K562 (cell line): ENCODE measurements around the gene NXT1. TPM values are rescaled to one million over a fixed set of nuclear protein-coding genes. Genes with fewer than 3 reads are reported as not detected.
A peak's percentile ranks its signal among the peaks of the same experiment; 100 is the strongest.

ENCODE experiments used
- CAMTA2 ChIP-seq: fragments of 250-450 bp; sonication (Bioruptor Pico); conservative IDR thresholded peaks from 2 replicates; pipeline ENCODE4 v1.5.1; 2022
- CBFA2T2 ChIP-seq: fragments of 450-650 bp; conservative IDR thresholded peaks from 2 replicates; pipeline ENCODE4 v1.6.1; 2017; ENCODE audit warnings: mild to moderate bottlenecking
- CBX3 ChIP-seq, 2 experiments: IDR thresholded peaks; 1 replicate in 1 of 2; 2 replicates in 1 of 2; pipeline ENCODE4 v1.6.1; 2012; ENCODE audit warnings: inconsistent platforms in 2 of 2, low read length in 2 of 2, borderline replicate concordance in 1 of 2, control low read depth in 1 of 2
- ETV6 ChIP-seq, 3 experiments: fragments of 150-350 bp in 1 of 3; sonication (generic) in 1 of 3; formaldehyde crosslinking in 1 of 3; IDR thresholded peaks; 2 replicates each; pipeline versions ENCODE4 v1.6.1 to v1.8.0; 2014 to 2022; ENCODE audit warnings: borderline replicate concordance in 2 of 3, low read depth in 2 of 3, antibody characterized with exemption in 1 of 3, low read length in 1 of 3, mild to moderate bottlenecking in 1 of 3, missing genetic modification reagents in 1 of 3
- GATAD2B ChIP-seq: fragments of 450-650 bp; IDR thresholded peaks from 2 replicates; pipeline ENCODE4 v1.6.1; 2017; ENCODE audit warnings: mild to moderate bottlenecking, borderline replicate concordance
- MED1 ChIP-seq: sonication (generic); formaldehyde crosslinking; IDR thresholded peaks from 2 replicates; pipeline ENCODE4 v1.8.1; 2023; ENCODE audit warnings: missing genetic modification reagents, borderline replicate concordance
- MEF2A ChIP-seq: IDR thresholded peaks from 2 replicates; pipeline ENCODE4 v1.6.1; 2011; ENCODE audit warnings: low read depth, mild to moderate bottlenecking, low read length, moderate library complexity; ENCODE audit not compliant: control insufficient read depth
- RCOR1 ChIP-seq, 2 experiments: IDR thresholded peaks; 2 replicates each; pipeline ENCODE4 v1.6.1; 2012; ENCODE audit warnings: low read depth in 2 of 2, low read length in 2 of 2, borderline replicate concordance in 1 of 2, improper control_type of control experiment in 1 of 2
- SETDB1 ChIP-seq: IDR thresholded peaks from one replicate; pipeline ENCODE4 v1.6.1; 2012; ENCODE audit warnings: low read length, control low read depth, inconsistent platforms
- SOX6 ChIP-seq: fragments of 450-650 bp; IDR thresholded peaks from 2 replicates; pipeline ENCODE4 v1.6.1; 2014; ENCODE audit warnings: mild to moderate bottlenecking
- SRSF3 ChIP-seq: fragments of 200-400 bp; formaldehyde crosslinking; IDR thresholded peaks from 2 replicates; pipeline ENCODE4 v1.6.1; 2016; ENCODE audit warnings: mild to moderate bottlenecking, low read length, moderate library complexity; ENCODE audit not compliant: insufficient read depth
- STAT5B ChIP-seq: fragments of 250-450 bp; sonication (Bioruptor Pico); IDR thresholded peaks from 2 replicates; pipeline ENCODE4 v1.8.0; 2021; ENCODE audit warnings: mild to moderate bottlenecking, inconsistent platforms
- TAL1 ChIP-seq: fragments of 450-650 bp; IDR thresholded peaks from 2 replicates; pipeline ENCODE4 v1.6.1; 2016; ENCODE audit warnings: mild to moderate bottlenecking
- TCF3 ChIP-seq: sonication (generic); formaldehyde crosslinking; IDR thresholded peaks from 2 replicates; pipeline ENCODE4 v1.4.0; 2020; ENCODE audit warnings: mild to moderate bottlenecking, missing genetic modification reagents
- TGIF2 ChIP-seq: sonication (generic); formaldehyde crosslinking; IDR thresholded peaks from 2 replicates; pipeline ENCODE4 v1.8.1; 2022; ENCODE audit warnings: mild to moderate bottlenecking, missing genetic modification reagents, moderate library complexity
- ZC3H11A ChIP-seq: IDR thresholded peaks from 2 replicates; pipeline ENCODE4 v1.6.1; 2012; ENCODE audit warnings: low read depth, low read length, improper control_type of control experiment
- ZC3H4 ChIP-seq: sonication (generic); formaldehyde crosslinking; IDR thresholded peaks from 2 replicates; pipeline ENCODE4 v1.9.0; 2021; ENCODE audit warnings: missing genetic modification reagents, borderline replicate concordance
- ZNF134 ChIP-seq: fragments of 250-450 bp; sonication (Bioruptor Pico); conservative IDR thresholded peaks from 2 replicates; pipeline ENCODE4 v1.4.0; 2020
- ZNF165 ChIP-seq: fragments of 250-450 bp; sonication (Bioruptor Pico); IDR thresholded peaks from 2 replicates; pipeline ENCODE4 v1.4.0; 2020; ENCODE audit warnings: borderline replicate concordance
- ZNF239 ChIP-seq: fragments of 250-450 bp; sonication (Bioruptor Pico); IDR thresholded peaks from 2 replicates; pipeline ENCODE4 v1.4.0; 2020; ENCODE audit warnings: mild to moderate bottlenecking
- ZNF41 ChIP-seq: fragments of 250-450 bp; sonication (Bioruptor Pico); conservative IDR thresholded peaks from 2 replicates; pipeline ENCODE4 v1.4.0; 2020; ENCODE audit warnings: mild to moderate bottlenecking
- ZNF445 ChIP-seq: fragments of 250-450 bp; sonication (Bioruptor Pico); IDR thresholded peaks from 2 replicates; pipeline ENCODE4 v1.4.0; 2020; ENCODE audit warnings: low read depth, mild to moderate bottlenecking, moderate library complexity
- ZNF668 ChIP-seq: fragments of 250-450 bp; sonication (Bioruptor Pico); IDR thresholded peaks from 2 replicates; pipeline ENCODE4 v1.8.0; 2022; ENCODE audit warnings: mild to moderate bottlenecking, inconsistent platforms
- ZNF707 ChIP-seq: fragments of 250-450 bp; sonication (Bioruptor Pico); conservative IDR thresholded peaks from 2 replicates; pipeline ENCODE4 v1.8.0; 2022; ENCODE audit warnings: inconsistent platforms, mild to moderate bottlenecking, moderate library complexity
- ZNF717 ChIP-seq: fragments of 250-450 bp; sonication (Bioruptor Pico); IDR thresholded peaks from 2 replicates; pipeline ENCODE4 v1.5.0; 2021
- ZNF75A ChIP-seq: fragments of 450-650 bp; formaldehyde crosslinking; IDR thresholded peaks from 2 replicates; pipeline ENCODE4 v1.4.0; 2020; ENCODE audit warnings: mild to moderate bottlenecking
- ZNF76 ChIP-seq: fragments of 250-450 bp; sonication (Bioruptor Pico); IDR thresholded peaks from 2 replicates; pipeline ENCODE4 v1.4.0; 2020; ENCODE audit warnings: mild to moderate bottlenecking, moderate library complexity, borderline replicate concordance
- ZNF785 ChIP-seq: fragments of 250-450 bp; sonication (Bioruptor Pico); IDR thresholded peaks from 2 replicates; pipeline ENCODE4 v1.4.0; 2020; ENCODE audit warnings: mild to moderate bottlenecking
- ZNF830 ChIP-seq: fragments of 250-450 bp; sonication (Bioruptor Pico); IDR thresholded peaks from 2 replicates; pipeline ENCODE4 v1.5.0; 2021; ENCODE audit warnings: mild to moderate bottlenecking
- ZSCAN29 ChIP-seq: fragments of 450-650 bp; IDR thresholded peaks from 2 replicates; pipeline ENCODE4 v1.6.1; 2017
- polyA plus RNA-seq, 8 experiments: library from polyadenylated mRNA; depleted of rRNA in 4 of 8; stranded (reverse) in 5 of 8; unstranded in 3 of 8; fragments of >200 nt; fragmentation: Nextera tagmentation in 2 of 8; fragmentation: Illumina TruSeq in 1 of 8; extraction: Ambion mirVana in 2 of 8; extraction: Trizol in 1 of 8; gene quantifications; 2 replicates each; pipeline versions ENCODE4 v1.2.1 to v1.2.3, GENCODE V29; 2011 to 2014; ENCODE audit warnings: inconsistent platforms in 1 of 8, missing spikeins in 1 of 8
- total RNA-seq, 7 experiments: library from RNA; depleted of rRNA in 6 of 7; stranded (reverse); fragments of >200 nt in 6 of 7; fragmentation: Illumina TruSeq in 2 of 7; extraction: Trizol in 2 of 7; gene quantifications; 2 replicates each; pipeline versions ENCODE4 v1.2.1 to v1.2.3, GENCODE V29; 2011 to 2021; ENCODE audit warnings: low replicate concordance in 1 of 7
- TF ChIP-seq, protein P1 (sequence below), 2 experiments: fragments of 450-650 bp in 1 of 2; sonication (generic) in 1 of 2; formaldehyde crosslinking in 1 of 2; IDR thresholded peaks in 1 of 2; conservative IDR thresholded peaks in 1 of 2; 2 replicates each; pipeline versions ENCODE4 v1.6.1 to v1.8.1; 2016 to 2023; ENCODE audit warnings: mild to moderate bottlenecking in 2 of 2, moderate library complexity in 2 of 2, inconsistent platforms in 1 of 2, missing genetic modification reagents in 1 of 2

The NXT1 gene
- total and polyA plus RNA-seq, 9 of the 15 experiments (the other 6 are each of a cell fraction or from before 2014, with no cell fraction given): 7.7 to 50.9 (median 35.6) TPM

GRCh38 chr20:23331450-23332350 is 18.9 kb upstream of the NXT1 start (continued):
- TF ChIP-seq ETV6 (IDR thresholded peaks at IDR 0.05; ENCODE audit: borderline replicate concordance in 1 of 2, low read depth in 2 of 2, low read length in 1 of 2): no peak
- no peak for TF ChIP-seq ETV6 (CRISPR knock-in tag; IDR thresholded peaks at IDR 0.05; ENCODE audit: borderline replicate concordance)
- TF ChIP-seq ZNF239 (CRISPR knock-in tag): no peak
- TF ChIP-seq ZNF41 (CRISPR knock-in tag): no peak
- TF ChIP-seq ZC3H4 (CRISPR knock-in tag): no peak
- no peak for TF ChIP-seq ZNF830 (CRISPR knock-in tag)
- TF ChIP-seq, protein P1, sequence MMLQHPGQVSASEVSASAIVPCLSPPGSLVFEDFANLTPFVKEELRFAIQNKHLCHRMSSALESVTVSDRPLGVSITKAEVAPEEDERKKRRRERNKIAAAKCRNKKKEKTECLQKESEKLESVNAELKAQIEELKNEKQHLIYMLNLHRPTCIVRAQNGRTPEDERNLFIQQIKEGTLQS (IDR thresholded peaks at IDR 0.05): peak; percentile 29; the same call in 1 of the 2 replicates
- TF ChIP-seq, protein P1 (CRISPR knock-in tag; conservative IDR thresholded peaks at IDR 0.05): no peak
- no peak for TF ChIP-seq ZNF668
- TF ChIP-seq SOX6: no peak
- no peak for TF ChIP-seq RCOR1 (IDR thresholded peaks at IDR 0.05; ENCODE audit: borderline replicate concordance in 1 of 2, low read depth in 2 of 2, low read length in 2 of 2)
- TF ChIP-seq ZNF445 (CRISPR knock-in tag): no peak
- no peak for TF ChIP-seq TGIF2 (CRISPR knock-in tag)
- no peak for TF ChIP-seq GATAD2B
- TF ChIP-seq MED1: no peak
- peak; percentile 52 for TF ChIP-seq CBFA2T2
- TF ChIP-seq TCF3 (CRISPR knock-in tag): peak; percentile 68
- no peak for TF ChIP-seq ZNF134
- TF ChIP-seq STAT5B (CRISPR knock-in tag): no peak
- TF ChIP-seq SRSF3: no peak
- TF ChIP-seq ZNF75A (CRISPR knock-in tag): no peak
- no peak for TF ChIP-seq ZNF785 (CRISPR knock-in tag)
- TF ChIP-seq ZNF717 (CRISPR knock-in tag): no peak
- TF ChIP-seq ZSCAN29: no peak
- TF ChIP-seq ZNF707 (CRISPR knock-in tag): no peak
- TF ChIP-seq ZC3H11A: no peak
- TF ChIP-seq MEF2A: no peak
- no peak for TF ChIP-seq CAMTA2 (CRISPR knock-in tag)
- TF ChIP-seq TAL1: peak; percentile 45
- TF ChIP-seq ZNF76 (CRISPR knock-in tag): no peak
- TF ChIP-seq ZNF165 (CRISPR knock-in tag): no peak
- no peak for TF ChIP-seq SETDB1
- TF ChIP-seq CBX3 (IDR thresholded peaks at IDR 0.05; ENCODE audit: borderline replicate concordance in 1 of 2, low read length in 2 of 2): no peak
